Activated T-cell treated with anti-CD3 and anti-CD28 coated beads, Interleukin-2, amount 50 U/mL, for 1 hour (primary cell): ENCODE data around the gene TUBA1A.
A peak's percentile ranks its signal among the peaks of the same experiment; 100 is the strongest.
"Not testable (repeated sequence)": the region's sequence is repeated elsewhere in the genome, so short reads cannot be mapped to it uniquely, and the experiment has no call there.

Experiments used
- DNase-seq: peaks from one replicate; pipeline ENCODE4 v3.0.0-alpha.2; 2020

TUBA1A gene

GRCh38 chr12:49200919-49201594, 12.2 kb upstream of the TUBA1A start:
- DNase-seq, result no peak

GRCh38 chr12:49198431-49199155, 9.7 kb upstream of the TUBA1A start:
- DNase-seq, result no peak

GRCh38 chr12:49197256-49197655, 8.4 kb upstream of the TUBA1A start:
- DNase-seq, result no peak

GRCh38 chr12:49195736-49196135, 6.9 kb upstream of the TUBA1A start:
- DNase-seq, result no peak

- DNase-seq, result not testable (repeated sequence)
These were observed 4.9 kb upstream of the TUBA1A start for GRCh38 chr12:49193746-49194145.

GRCh38 chr12:49191498-49191897, 2.6 kb upstream of the TUBA1A start:
- not testable (repeated sequence) for DNase-seq

- DNase-seq, result no peak
These were observed 2.1 kb upstream of the TUBA1A start for GRCh38 chr12:49190974-49191373.

- no peak for DNase-seq
These were observed 1.1 kb upstream of the TUBA1A start for GRCh38 chr12:49189731-49190716.

GRCh38 chr12:49188201-49188915, 522 bp downstream of the TUBA1A start:
- peak; percentile 81 for DNase-seq

GRCh38 chr12:49187184-49187583, 1.7 kb downstream of the TUBA1A start:
- DNase-seq, result no peak

- DNase-seq, result not testable (repeated sequence)
These were observed 2.6 kb downstream of the TUBA1A start for GRCh38 chr12:49186307-49186706.

- DNase-seq, result not testable (repeated sequence)
These were observed 4.2 kb downstream of the TUBA1A start for GRCh38 chr12:49184697-49185096.

- DNase-seq, result not testable (repeated sequence)
These were observed 5.5 kb downstream of the TUBA1A start for GRCh38 chr12:49183214-49183950.

- DNase-seq, result no peak
These were observed 14.7 kb downstream of the TUBA1A start for GRCh38 chr12:49174218-49174617.

- DNase-seq, result no peak
These were observed 18.0 kb downstream of the TUBA1A start for GRCh38 chr12:49170924-49171323.

GRCh38 chr12:49165114-49165513, 23.8 kb downstream of the TUBA1A start:
- DNase-seq, result no peak

GRCh38 chr12:49161901-49162300, 27.0 kb downstream of the TUBA1A start:
- not testable (repeated sequence) for DNase-seq

GRCh38 chr12:49161092-49161795, 27.6 kb downstream of the TUBA1A start:
- no peak for DNase-seq

GRCh38 chr12:49160399-49160798, 28.5 kb downstream of the TUBA1A start:
- no peak for DNase-seq

GRCh38 chr12:49154221-49154620, 34.7 kb downstream of the TUBA1A start:
- no peak for DNase-seq

- no peak for DNase-seq
These were observed 41.5 kb downstream of the TUBA1A start for GRCh38 chr12:49147384-49147783.
